ENCODE measurements around the gene RAE1.
"Not testable (repeated sequence)": the region's sequence is repeated elsewhere in the genome, so short reads cannot be mapped to it uniquely, and the experiment has no call there.

Gene RAE1

DNA sequence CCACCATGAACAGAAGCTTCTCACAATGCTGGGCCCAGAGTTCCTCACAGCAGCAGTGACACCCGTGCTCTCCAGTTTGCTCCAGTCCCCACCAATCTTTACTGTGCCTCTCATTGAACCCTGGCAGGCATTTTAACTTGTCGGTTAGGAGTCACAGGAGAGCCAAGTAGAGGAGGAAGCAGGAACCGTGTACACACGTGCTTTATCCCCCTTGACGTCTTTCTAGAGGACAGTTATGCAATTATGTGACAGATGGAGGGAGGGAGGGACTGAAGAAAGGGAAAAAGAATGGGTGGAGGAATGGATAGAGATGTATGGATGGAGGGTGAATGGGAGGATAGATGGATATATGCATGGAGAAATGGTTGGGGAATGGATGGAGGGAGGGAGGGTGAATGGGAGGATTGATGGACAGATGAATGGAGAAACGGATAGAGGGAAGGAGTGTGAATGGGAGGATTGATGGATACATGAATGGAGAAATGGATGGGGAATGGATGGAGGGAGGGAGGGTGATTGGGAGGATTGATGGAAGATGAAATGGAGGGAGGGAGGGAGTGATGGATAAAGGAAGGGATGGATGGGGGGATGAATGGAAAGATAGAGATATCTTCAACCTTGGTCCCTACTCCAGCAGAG, 66.1 kb downstream of the RAE1 start:
- DNase-seq, result no peak

DNA sequence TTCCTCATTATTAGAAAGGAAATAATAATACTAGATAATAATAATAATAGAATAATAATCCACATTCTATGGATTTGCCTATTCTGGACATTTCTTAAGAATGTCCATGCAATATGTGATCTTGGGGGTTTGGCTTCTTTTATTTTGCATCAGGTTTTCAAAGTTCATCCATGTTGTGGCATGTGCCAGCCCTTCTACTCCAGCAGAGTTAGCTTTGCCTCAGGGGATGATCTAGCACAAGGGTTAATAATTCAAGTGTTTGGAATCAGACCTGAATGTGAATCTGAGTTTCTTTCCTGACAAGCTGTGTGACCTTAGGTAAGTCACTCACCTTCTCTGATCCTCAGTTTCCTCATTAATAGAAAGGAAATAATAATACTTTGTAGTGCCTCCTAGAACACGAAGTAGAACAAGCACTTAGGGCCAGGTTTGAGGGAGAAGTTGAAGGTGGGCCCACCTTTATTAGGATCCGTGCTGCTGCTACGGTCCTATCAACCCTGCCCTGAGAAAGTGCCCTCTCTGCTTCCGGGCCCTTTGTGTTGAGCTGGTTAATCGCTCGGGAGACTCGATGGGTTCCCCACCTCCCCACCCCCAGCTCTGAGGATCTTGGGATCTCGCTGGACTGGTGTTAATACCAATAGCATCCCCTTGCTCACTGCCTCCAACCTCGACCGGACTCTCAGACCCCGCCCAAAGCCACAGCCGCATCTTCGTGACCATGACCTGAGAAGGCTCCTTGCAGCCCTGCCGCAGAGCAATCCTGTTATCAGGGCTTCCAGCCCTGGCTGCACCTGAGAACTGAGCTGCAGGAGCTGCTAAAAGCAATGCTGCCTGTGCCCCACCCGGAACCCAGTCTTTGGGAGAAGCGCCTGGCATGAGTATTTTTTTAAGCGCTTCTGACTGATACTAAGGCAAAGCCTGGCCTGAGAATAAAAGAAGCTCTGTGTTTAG, 67.0 kb downstream of the RAE1 start:
- DNase-seq, result no peak

DNA sequence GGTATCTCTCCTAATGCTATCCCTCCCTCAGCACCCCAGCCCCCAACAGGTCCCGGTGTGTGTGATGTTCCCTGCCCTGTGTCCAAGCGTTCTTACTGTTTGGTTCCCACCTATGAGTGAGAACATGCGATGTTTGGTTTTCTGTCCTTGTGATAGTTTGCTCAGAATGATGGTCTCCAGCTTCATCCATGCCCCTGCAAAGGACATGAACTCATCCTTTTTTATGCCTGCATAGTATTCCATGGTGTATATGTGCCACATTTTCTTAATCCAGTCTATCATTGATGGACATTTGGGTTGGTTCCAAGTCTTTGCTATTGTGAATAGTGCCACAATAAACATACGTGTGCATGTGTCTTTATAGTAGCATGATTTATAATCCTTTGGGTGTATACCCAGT, 68.4 kb downstream of the RAE1 start:
- DNase-seq, result not testable (repeated sequence)

DNA sequence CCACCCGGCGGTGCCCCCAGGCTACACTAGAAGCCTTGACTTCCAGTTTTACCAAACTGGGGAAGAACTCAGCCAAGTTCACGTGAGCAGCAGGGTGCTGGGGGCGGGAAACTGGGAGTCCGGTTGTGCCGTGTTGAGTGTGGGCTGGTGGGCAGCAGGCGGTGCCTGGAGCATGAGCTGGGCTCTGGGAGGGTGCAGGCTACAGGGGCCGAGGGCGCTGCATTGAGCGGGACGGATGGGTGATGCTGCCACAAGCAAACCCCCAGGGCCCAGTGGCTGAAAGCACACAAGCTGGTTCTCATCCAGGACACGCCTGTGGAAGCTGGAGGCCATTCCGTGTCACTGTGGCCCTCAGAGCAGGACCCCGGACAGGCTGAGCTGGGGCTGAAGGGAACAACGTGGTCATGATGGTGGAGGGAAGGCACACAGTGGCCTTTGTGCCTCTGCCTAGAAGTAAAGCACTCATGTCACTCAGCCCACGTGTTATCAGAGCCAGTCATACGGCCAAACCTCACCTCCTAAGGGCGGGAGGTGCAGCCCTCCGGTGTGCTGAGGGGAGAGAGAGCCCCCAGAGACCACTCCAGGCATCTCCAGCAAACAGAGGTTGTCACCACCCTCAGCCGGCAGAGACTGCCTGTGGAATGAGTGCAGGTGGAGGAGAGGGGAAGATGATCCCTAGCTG, 69.7 kb downstream of the RAE1 start:
- DNase-seq, result no peak

DNA sequence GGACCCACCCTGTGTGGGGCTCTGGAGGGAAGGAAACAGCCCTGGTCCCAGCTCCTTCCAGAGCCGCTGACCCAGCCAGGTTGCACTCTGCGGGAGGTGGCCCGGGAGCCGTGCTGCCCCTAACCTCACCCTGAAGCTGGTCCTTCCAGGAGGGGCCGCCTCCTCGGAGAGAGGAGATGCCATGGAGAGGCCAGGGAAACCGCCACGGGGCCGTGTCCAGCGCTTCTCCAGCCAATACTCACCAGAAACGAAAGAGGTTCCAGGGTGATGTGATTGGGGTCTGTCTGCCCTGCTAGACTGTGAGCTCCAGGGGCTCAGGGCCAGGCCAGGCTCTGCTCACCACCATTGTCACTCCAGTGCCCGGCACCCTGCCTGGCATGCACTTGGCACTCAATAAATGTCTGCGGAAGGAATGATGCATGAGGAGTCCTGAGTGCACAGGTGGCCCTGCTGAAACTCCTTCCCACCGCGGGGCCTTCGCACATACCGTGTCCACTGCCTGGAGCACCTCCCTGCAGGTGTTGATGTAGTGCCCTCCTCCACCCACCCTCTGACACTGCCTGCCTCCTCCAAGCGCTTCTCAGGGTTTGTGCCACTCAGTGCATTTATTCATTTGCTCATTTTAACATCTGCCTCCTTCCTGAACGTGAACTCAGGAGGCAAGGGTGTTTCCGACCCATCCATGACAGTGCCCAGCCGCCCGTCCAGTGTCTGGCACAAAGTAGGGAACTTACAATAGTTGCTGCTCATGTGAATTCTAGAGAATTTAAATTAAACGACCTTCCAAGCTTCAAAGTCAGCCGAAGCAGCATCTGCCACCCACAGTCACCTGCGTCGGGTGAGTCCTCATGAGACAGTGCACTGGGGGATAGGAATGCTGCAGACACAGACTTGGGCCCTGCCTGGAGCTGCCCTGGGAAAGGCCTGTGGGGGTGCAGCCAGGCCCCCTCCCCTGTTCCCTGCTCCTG, 70.5 kb downstream of the RAE1 start:
- no peak for DNase-seq

DNA sequence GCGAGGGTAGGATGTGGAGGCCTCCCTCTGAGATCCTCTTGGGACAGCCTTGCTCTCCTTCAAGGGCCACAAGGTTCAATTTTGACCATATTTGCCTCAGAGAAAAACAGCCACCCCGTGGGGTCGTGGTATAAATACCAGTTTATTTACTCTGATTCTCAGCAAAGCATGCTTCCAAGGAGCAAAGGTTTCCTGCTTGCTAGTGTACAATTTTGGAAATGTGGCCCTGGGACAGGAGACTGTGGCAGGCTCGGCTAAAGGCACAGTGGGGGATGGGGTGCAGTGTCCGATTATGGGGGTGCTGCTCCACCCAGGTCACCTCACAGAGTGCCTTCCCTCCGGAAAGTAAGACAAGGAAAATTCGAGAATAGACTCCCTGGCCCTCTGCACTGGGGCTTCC, 71.2 kb downstream of the RAE1 start:
- DNase-seq, result no peak

DNA sequence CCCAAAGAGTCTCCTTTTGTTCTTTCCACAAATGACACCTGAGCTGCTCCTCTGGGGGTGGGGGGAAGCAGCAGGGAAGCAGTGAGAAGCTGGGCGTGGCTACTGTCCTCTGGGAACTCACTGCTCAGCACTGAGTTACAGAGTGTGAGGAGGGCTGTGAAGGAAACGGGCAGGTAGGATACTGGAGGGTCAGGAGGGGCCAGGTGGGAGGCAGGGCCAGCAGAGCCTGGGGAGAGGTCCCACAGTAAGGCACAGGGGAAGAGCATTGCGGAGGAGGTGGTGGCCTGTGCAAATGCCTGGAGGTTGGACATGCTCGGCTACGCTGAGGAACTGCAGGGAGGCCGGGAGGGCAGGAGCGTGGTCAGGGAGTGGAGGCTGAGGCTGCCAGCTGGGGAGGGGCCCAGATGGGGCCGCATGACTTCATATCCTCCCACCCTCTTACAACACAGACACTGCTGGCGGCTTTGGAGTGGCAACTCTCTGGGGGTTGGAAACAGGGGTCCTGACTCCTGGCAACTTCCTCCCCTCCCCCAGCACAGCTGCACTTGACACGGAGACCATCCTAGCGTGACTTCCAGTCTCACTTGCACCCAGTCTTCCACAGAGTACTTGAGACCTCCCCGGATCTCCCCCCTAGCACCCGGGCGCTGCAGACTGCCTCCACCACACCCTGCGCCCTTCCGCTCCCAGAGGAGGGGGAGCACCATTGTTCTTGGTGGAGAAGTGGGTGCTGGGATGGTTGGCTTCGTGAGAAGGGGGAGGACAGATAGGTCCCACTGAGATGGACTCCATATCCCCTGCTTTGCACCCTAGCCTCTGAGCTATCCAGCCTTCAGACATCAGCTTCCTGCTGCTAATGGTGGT, 74.3 kb downstream of the RAE1 start:
- no peak for DNase-seq

DNA sequence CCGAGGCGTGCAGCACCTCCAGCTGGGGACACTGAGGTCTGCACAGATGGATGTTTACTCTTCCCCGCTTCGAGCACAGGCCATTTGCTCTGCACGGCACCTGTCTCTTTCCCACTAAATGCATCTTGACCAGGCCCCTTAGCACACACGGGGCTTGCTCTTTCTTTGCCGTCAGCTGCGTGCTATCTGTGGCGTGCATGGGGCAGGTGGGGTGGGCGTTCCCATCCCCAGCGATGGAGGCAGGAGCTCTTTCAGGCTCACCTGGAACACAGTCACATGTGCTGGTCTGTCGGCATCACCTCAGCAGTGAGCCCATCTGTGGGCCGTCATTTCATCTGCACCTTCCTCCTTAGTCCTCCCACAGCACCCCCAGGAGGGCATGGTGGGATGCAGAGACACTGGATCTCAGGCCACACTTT, 75.2 kb downstream of the RAE1 start:
- DNase-seq, result no peak

DNA sequence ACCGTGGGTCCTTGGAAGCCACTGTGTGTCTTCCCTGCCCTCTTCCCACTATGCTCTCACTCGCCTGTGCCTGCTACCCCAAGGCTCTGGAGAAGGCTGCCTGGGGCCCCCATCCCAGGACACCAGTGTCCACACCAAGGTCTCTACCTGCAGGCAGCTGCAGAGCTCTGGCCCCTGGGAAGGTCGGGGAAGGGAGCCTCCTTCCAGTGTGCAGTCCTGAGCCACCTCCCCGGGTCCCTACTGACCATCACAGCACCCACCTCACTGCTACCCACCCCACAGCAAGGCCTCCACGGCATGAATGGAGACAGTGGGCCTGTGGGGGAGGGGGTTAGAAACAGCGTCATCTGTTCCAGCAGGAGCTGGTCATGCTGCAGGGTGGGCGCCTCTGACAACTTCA, 75.8 kb downstream of the RAE1 start:
- DNase-seq, result no peak

DNA sequence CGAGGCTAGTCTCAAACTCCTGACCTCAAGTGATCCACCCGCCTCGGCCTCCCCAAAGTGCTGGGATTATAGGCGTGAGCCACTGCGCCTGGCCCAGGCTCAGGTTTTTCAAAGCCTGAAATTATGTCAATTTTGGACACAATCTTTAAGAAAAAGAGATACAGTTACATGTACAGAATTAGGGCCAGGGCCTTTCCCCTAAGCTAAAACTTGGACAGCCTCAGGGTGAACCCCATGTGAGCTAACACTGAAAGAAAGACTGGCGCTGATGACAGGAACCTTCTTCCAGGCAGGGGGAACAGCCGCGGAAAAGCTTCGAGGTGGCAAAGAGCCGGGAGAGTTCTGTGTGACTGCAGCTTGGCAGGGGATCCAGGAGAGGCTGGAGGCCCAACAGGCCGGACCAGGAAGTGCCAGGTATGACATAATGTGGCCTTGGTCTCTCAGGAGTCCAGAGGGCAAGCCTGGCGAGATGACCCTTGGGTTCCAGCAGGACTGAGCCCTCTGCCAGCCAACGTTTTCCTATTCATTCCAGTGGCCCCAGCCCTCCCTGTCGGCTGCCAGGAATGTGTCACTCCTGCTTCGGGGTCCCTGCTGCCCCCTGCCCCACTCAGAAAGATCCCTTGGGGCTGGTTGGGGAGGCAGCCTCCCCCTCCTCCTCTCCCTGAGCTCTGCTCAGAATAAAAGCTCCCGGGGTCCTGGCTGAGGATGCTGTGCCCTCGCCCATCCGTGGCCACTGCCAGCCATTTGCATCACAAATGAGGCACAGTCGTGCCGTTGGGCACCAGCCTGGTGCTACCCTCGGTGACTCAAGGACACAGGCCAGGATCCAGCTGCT, 77.5 kb downstream of the RAE1 start:
- no peak for DNase-seq
